K562 (cell line): ENCODE measurements around the gene FRMD3.

Experiments
- ADNP ChIP-seq: fragments of 200-800 bp; sonication (Bioruptor generic); IDR thresholded peaks from 2 replicates; pipeline ENCODE4 v1.6.1; 2016; ENCODE audit warnings: missing genetic modification characterization, missing compliant biosample characterization
- TF ChIP-seq, protein P1 (sequence below): sonication (generic); formaldehyde crosslinking; IDR thresholded peaks from 2 replicates; pipeline ENCODE4 v1.8.0; 2023; ENCODE audit warnings: mild to moderate bottlenecking, missing genetic modification reagents

DNA sequence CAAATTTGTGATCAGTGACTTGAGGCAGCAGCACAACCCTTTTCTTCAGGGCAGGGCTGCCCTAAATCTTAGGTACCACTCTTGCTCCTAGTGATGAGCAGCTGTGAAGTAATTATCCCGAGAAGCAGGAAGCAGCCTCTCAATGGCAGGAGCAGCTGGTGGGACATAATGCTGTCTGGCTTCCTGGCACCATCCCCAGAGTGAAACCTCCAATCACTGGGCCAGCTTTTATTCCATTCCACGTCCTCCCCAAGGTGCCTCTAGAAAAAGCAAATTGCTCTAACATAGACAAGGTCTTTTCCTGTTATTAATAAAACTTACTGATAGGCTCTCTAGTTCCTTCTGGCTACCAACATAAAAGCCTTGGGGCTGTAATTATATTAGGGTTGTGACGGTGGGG, 154.0 kb downstream of the FRMD3 start:
- TF ChIP-seq, protein P1, sequence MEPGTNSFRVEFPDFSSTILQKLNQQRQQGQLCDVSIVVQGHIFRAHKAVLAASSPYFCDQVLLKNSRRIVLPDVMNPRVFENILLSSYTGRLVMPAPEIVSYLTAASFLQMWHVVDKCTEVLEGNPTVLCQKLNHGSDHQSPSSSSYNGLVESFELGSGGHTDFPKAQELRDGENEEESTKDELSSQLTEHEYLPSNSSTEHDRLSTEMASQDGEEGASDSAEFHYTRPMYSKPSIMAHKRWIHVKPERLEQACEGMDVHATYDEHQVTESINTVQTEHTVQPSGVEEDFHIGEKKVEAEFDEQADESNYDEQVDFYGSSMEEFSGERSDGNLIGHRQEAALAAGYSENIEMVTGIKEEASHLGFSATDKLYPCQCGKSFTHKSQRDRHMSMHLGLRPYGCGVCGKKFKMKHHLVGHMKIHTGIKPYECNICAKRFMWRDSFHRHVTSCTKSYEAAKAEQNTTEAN, result no peak
- TF ChIP-seq ADNP, result no peak
